Ovary (tissue), 3 donors: ENCODE measurements around the gene HIP1.

ENCODE experiments used
- EP300 ChIP-seq: sonication (generic); formaldehyde crosslinking; IDR thresholded peaks from one replicate; pipeline ENCODE4 v1.6.1; 2017; ENCODE audit warnings: antibody characterized with exemption
- POLR2A ChIP-seq: fragments of 450-650 bp; IDR thresholded peaks from one replicate; pipeline ENCODE4 v1.6.1; 2017; ENCODE audit warnings: antibody characterized with exemption, mild to moderate bottlenecking, moderate library complexity
- TF ChIP-seq, protein P1 (sequence below), 3 donors: fragments of 450-650 bp in 2 of 3; fragments of 200-600 bp in 1 of 3; IDR thresholded peaks; one replicate each; pipeline versions ENCODE4 v1.5.1 to v1.8.0; 2016 to 2022; ENCODE audit warnings: antibody characterized with exemption in 3 of 3, mild to moderate bottlenecking in 1 of 3
- donor health status: DM: no; HTN: no; CAD: no.

DNA sequence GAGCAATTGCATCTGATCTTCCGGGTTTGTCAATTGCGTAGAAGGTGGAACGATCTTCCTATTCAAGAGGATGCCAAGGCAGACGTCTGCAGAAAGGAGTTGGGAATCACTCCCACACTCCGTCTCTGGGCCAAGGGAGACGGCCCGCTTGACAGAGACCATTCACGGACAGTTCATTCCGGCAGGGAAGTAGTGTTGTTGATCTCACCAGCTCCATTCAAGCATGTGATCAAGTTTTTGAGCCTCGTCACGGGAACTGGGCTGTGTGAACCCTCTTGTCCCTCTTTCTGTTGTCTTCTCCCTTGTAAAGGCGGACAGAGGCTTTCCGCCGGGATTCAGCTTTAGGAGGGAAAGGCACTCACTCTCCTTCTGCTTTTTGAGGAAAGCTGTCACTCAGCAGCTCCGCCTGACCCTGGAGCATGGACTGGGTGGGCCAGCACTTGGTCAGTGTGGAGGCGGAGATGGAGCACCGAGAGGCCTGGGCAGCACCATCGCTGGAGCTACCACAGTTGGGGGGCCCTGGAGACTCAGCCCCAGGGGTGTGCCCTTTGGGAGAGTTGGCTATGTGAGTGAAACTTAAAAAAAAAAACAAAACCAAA lies 201.7 kb downstream of the HIP1 start:
- TF ChIP-seq, protein P1, sequence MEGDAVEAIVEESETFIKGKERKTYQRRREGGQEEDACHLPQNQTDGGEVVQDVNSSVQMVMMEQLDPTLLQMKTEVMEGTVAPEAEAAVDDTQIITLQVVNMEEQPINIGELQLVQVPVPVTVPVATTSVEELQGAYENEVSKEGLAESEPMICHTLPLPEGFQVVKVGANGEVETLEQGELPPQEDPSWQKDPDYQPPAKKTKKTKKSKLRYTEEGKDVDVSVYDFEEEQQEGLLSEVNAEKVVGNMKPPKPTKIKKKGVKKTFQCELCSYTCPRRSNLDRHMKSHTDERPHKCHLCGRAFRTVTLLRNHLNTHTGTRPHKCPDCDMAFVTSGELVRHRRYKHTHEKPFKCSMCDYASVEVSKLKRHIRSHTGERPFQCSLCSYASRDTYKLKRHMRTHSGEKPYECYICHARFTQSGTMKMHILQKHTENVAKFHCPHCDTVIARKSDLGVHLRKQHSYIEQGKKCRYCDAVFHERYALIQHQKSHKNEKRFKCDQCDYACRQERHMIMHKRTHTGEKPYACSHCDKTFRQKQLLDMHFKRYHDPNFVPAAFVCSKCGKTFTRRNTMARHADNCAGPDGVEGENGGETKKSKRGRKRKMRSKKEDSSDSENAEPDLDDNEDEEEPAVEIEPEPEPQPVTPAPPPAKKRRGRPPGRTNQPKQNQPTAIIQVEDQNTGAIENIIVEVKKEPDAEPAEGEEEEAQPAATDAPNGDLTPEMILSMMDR (IDR thresholded peaks at IDR 0.05) = no peak
- no peak for TF ChIP-seq POLR2A
- TF ChIP-seq EP300 = no peak
